Gastrocnemius medialis (tissue), 4 donors: ENCODE data around the gene UNC13A. TPM values are rescaled to one million over a fixed set of nuclear protein-coding genes. Genes with fewer than 3 reads are reported as not detected.

Experiments used
- ATAC-seq, 2 donors: fragments of 150-250 bp; one replicate each; pipeline ENCODE4 v1.9.1; 2016
- DNase-seq, 2 donors: peaks; one replicate each; pipeline ENCODE4 v3.0.0-alpha.2; 2019
- H3K27ac ChIP-seq, 4 donors: fragments of 200-600 bp; sonication (generic); 1 replicate in 1 of 4; 2 replicates in 3 of 4; pipeline ENCODE4 v1.5.1; 2016 to 2018; ENCODE audit warnings: mild to moderate bottlenecking in 2 of 4, moderate library complexity in 1 of 4
- H3K27me3 ChIP-seq, 3 donors: fragments of 200-600 bp; sonication (generic) in 2 of 3; 1 replicate in 1 of 3; 2 replicates in 2 of 3; pipeline versions ENCODE4 v1.5.1 to v1.6.0; 2016 to 2019; ENCODE audit warnings: mild to moderate bottlenecking in 1 of 3, moderate library complexity in 1 of 3
- H3K36me3 ChIP-seq, 2 donors: fragments of 200-600 bp; sonication (generic) in 1 of 2; one replicate each; pipeline ENCODE4 v1.5.1; 2017 to 2018
- H3K4me1 ChIP-seq, 2 donors: fragments of 200-600 bp; sonication (generic) in 1 of 2; one replicate each; pipeline ENCODE4 v1.5.1; 2016 to 2017; ENCODE audit warnings: mild to moderate bottlenecking in 2 of 2
- H3K4me3 ChIP-seq, 4 donors: fragments of 200-600 bp; sonication (generic) in 3 of 4; 1 replicate in 1 of 4; 2 replicates in 3 of 4; pipeline ENCODE4 v1.5.1; 2016 to 2019; ENCODE audit warnings: mild to moderate bottlenecking in 2 of 4
- H3K9me3 ChIP-seq, 3 donors: fragments of 200-600 bp; sonication (generic) in 2 of 3; 1 replicate in 1 of 3; 2 replicates in 2 of 3; pipeline ENCODE4 v1.5.1; 2016 to 2019
- POLR2A ChIP-seq, 2 donors: fragments of 450-650 bp; IDR thresholded peaks; one replicate each; pipeline ENCODE4 v1.6.1; 2017; ENCODE audit warnings: antibody characterized with exemption in 2 of 2, mild to moderate bottlenecking in 2 of 2, moderate library complexity in 2 of 2
- in situ Hi-C, 4 donors: fragments of 200-750 bp; cut with MboI; loops; one replicate each; pipeline versions ENCODE4 v1.15.0 to v1.8.0; 2017; ENCODE audit warnings: low sequenced_read_pairs in 4 of 4
- intact Hi-C: fragments of 100-400 bp; cut with DNase I; formaldehyde crosslinking; loops from one replicate; pipeline ENCODE4 v1.15.1; 2023; ENCODE audit warnings: low total_unique reads
- total RNA-seq, 4 donors: library from RNA; depleted of rRNA; stranded (reverse); fragments of >200 nt; gene quantifications; one replicate each; pipeline versions ENCODE4 v1.1.0 to v1.2.3, GENCODE V29; 2016
- TF ChIP-seq, protein P1 (sequence below), 5 experiments: fragments of 450-650 bp in 3 of 5; fragments of 200-600 bp in 2 of 5; sonication (generic) in 2 of 5; IDR thresholded peaks in 4 of 5; conservative IDR thresholded peaks in 1 of 5; 1 replicate in 4 of 5; 2 replicates in 1 of 5; pipeline ENCODE4 v1.5.1; 2016 to 2019; ENCODE audit warnings: antibody characterized with exemption in 5 of 5, mild to moderate bottlenecking in 3 of 5, moderate library complexity in 3 of 5

Gene UNC13A
- total RNA-seq, 4 donors from 2014 or later: not detected

DNA sequence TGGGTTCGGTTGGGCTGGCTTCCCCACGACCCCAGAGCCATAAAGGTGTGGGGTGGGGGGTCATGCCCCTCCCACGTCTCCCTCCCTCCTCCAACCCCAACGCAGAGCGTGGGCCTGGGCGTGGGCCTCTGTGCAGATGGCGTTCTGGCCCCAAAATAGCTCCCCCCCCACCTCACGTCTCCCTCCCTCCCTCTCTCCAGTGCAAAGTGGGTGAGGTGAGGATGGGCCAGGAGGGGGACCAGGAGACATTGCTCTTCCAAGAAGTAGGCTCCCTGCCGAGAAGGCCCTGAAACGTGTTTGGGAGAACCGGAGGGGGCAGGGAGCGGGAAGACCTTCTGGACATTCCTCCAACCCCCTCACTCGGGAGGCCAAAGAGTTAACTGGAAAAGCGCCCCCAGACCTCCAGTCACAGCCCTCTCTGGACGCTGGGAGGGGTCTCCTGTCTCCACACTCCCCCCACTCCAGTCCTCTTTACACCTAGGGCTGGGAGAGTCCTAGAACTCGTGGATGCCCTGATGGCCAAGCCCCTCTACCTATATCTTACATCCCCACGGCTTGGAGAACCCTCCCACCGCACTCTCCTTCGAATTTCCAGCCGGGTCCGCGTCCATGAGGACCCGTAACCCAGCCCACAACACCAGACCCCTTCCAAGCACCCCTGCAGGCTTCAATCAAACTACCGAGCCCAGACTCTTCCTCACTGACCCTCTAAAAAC, 855 bp downstream of the UNC13A start:
- H3K27me3 ChIP-seq: peaks cover 38 to 78% (median 54%) of the 10 kb centered on the region in 3 donors
- intact Hi-C loops: no loop called here
- H3K27ac ChIP-seq: no peak overlapping the region
- TF ChIP-seq, protein P1, sequence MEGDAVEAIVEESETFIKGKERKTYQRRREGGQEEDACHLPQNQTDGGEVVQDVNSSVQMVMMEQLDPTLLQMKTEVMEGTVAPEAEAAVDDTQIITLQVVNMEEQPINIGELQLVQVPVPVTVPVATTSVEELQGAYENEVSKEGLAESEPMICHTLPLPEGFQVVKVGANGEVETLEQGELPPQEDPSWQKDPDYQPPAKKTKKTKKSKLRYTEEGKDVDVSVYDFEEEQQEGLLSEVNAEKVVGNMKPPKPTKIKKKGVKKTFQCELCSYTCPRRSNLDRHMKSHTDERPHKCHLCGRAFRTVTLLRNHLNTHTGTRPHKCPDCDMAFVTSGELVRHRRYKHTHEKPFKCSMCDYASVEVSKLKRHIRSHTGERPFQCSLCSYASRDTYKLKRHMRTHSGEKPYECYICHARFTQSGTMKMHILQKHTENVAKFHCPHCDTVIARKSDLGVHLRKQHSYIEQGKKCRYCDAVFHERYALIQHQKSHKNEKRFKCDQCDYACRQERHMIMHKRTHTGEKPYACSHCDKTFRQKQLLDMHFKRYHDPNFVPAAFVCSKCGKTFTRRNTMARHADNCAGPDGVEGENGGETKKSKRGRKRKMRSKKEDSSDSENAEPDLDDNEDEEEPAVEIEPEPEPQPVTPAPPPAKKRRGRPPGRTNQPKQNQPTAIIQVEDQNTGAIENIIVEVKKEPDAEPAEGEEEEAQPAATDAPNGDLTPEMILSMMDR (IDR thresholded peaks at IDR 0.05 in 4 of 5, conservative IDR thresholded peaks at IDR 0.05 in 1 of 5): no peak
- TF ChIP-seq POLR2A (IDR thresholded peaks at IDR 0.05): no peak
- no peaks in the 10 kb centered on the region for H3K9me3 ChIP-seq
- H3K4me3 ChIP-seq: no peak overlapping the region
- peaks cover 0 to 5% of the 10 kb centered on the region in 2 donors for H3K4me1 ChIP-seq
- in situ Hi-C loops: no loop called here
- no peaks in the 10 kb centered on the region for H3K36me3 ChIP-seq
- DNase-seq (no peak), ATAC-seq (no peak)

DNA sequence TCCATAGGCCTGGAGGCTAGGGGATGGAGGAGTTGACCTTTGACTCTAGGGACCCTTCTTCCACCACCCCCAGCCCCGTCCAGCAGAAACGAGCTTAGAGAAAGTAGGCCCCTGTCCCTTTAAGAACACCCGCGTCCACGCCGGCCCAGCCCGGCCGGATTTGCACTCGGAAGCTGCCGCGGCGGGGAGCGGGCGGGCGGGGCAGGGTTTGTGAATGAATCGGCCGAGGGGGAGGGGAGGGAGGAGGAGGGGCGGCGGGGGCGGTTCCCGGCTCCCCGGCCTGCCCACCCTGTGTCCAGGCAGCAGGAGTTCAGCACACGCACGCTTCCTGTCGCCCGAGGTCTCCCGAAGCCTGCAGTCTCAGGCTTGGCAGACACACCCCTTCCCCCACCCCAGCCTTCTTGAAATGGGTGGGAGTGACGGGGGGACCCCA, 1.5 kb downstream of the UNC13A start:
- in situ Hi-C loops: no loop called here
- TF ChIP-seq, protein P1 (IDR thresholded peaks at IDR 0.05 in 4 of 5, conservative IDR thresholded peaks at IDR 0.05 in 1 of 5): no peak
- no peak for TF ChIP-seq POLR2A (IDR thresholded peaks at IDR 0.05)
- DNase-seq (no peak), ATAC-seq (no peak)
- H3K27ac ChIP-seq: no peak overlapping the region
- no peaks in the 10 kb centered on the region for H3K9me3 ChIP-seq
- no peaks in the 10 kb centered on the region for H3K36me3 ChIP-seq
- H3K4me1 ChIP-seq: peaks cover 0 to 5% of the 10 kb centered on the region in 2 donors
- peaks cover 35 to 75% (median 54%) of the 10 kb centered on the region in 3 donors for H3K27me3 ChIP-seq
- peak overlapping the region in 1 of 4 donors; percentile 9 for H3K4me3 ChIP-seq
- intact Hi-C loops: no loop called here

DNA sequence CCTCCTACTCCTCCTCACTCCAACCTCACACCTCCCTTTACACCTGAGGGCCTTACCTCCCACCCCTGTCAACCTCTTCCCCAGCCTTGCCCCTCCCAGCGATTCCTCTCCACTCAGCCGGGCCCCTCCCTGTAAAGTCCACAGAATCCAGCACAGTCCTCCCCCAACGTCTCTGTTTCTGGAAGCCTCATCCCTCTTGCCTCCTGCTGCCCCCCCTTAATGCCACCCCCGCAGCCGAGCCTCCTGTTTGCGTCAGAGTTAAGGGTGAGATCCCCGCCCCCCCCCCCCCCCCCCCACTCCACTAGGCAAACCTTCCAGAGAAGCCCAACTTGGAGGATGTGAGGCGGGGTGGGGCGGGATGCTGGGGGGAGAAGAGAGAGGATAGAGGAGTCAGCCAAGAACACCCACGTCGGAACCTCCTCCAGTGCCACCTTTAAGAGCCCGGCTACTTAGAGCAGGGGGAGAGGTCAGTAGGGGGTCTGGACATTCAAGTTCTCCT, 2.1 kb downstream of the UNC13A start:
- DNase-seq: no peak

DNA sequence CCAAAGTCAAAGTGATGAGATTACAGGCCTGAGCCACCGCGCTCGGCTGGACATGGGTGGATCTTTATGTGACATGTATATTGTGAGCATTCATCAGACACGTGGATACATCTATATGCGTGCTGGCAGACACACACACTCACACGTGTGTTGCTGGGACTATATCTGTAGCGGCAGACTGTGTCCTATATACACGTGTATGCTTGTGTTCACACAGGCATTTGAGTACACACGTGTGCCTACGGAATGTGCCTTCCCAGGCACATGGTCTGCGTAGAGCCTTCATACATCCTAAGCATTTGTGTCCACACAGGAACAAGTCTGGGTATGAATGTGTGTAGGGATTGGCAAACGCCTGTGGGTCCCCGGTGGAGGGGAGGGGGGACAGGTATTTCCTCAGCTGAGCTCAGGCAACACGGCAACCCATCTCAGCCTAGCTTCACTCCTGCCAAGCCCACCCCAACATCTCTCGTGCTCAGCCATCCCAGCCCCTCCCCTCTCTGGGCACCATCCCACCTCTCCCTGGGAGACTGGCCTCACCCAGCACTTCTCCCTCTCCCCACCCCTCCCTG, 2.6 kb downstream of the UNC13A start:
- H3K27ac ChIP-seq: no peak overlapping the region
- H3K4me3 ChIP-seq: no peak overlapping the region
- TF ChIP-seq, protein P1 (IDR thresholded peaks at IDR 0.05 in 4 of 5, conservative IDR thresholded peaks at IDR 0.05 in 1 of 5): no peak
- no peak for TF ChIP-seq POLR2A (IDR thresholded peaks at IDR 0.05)
- DNase-seq: no peak
- ATAC-seq: no peak
- no peaks in the 10 kb centered on the region for H3K9me3 ChIP-seq
- H3K27me3 ChIP-seq: peaks cover 30 to 71% (median 54%) of the 10 kb centered on the region in 3 donors
- H3K4me1 ChIP-seq: peaks cover 0 to 6% of the 10 kb centered on the region in 2 donors
- intact Hi-C loops: no loop called here
- H3K36me3 ChIP-seq: no peaks in the 10 kb centered on the region
- in situ Hi-C loops: no loop called here

More for the DNA sequence above, 2.1 kb downstream of the UNC13A start:
- Histone ChIP-seq H3K27ac (no peak overlapping the region), H3K4me1 (peaks cover 0 to 5% of the 10 kb centered on the region in 2 donors), H3K27me3 (peaks cover 34 to 75% (median 54%) of the 10 kb centered on the region in 3 donors), H3K36me3 (no peaks in the 10 kb centered on the region), H3K9me3 (no peaks in the 10 kb centered on the region), H3K4me3 (peak overlapping the region in 1 of 4 donors; percentile 9)
- in situ Hi-C loops: no loop called here
- intact Hi-C loops: no loop called here
- no peak for ATAC-seq
- TF ChIP-seq, protein P1 (IDR thresholded peaks at IDR 0.05 in 4 of 5, conservative IDR thresholded peaks at IDR 0.05 in 1 of 5): no peak
- TF ChIP-seq POLR2A (IDR thresholded peaks at IDR 0.05): no peak
